Psoas muscle (tissue), 8 donors: Measurements from ENCODE around the gene RLF. TPM values are rescaled to one million over a fixed set of nuclear protein-coding genes. Genes with fewer than 3 reads are reported as not detected.

Experiments
- ATAC-seq, 4 donors: fragments of 200-7000 bp; cut with Tn5 transposase; one replicate each; pipeline ENCODE4 v1.9.1; 2020; ENCODE audit warnings: moderate library complexity in 3 of 4, mild to moderate bottlenecking in 2 of 4
- DNase-seq, 2 donors: peaks; one replicate each; pipeline ENCODE4 v3.0.0-alpha.2; 2020
- H3K27ac ChIP-seq: fragments of 200-600 bp; one replicate; pipeline ENCODE4 v1.8.0; 2022
- H3K27me3 ChIP-seq, 3 donors: fragments of 200-600 bp in 1 of 3; one replicate each; pipeline versions ENCODE4 v1.6.1 to v1.8.0; 2013 to 2022; ENCODE audit warnings: low read length in 2 of 3, mild to moderate bottlenecking in 2 of 3, moderate library complexity in 1 of 3; ENCODE audit not compliant: insufficient read depth in 3 of 3
- H3K36me3 ChIP-seq, 2 donors: fragments of 200-600 bp in 1 of 2; one replicate each; pipeline versions ENCODE4 v1.6.1 to v1.8.0; 2013 to 2022; ENCODE audit warnings: low read depth in 1 of 2, mild to moderate bottlenecking in 1 of 2, moderate library complexity in 1 of 2; ENCODE audit not compliant: insufficient read depth in 1 of 2
- H3K4me1 ChIP-seq: fragments of 200-600 bp; one replicate; pipeline ENCODE4 v1.8.0; 2022
- H3K4me3 ChIP-seq: fragments of 200-600 bp; one replicate; pipeline ENCODE4 v1.8.0; 2022; ENCODE audit warnings: mild to moderate bottlenecking
- H3K9me3 ChIP-seq: fragments of 200-600 bp; one replicate; pipeline ENCODE4 v1.8.0; 2022
- WGBS, 3 donors: extraction: QIAGEN DNeasy Blood & Tissue Kit; methylation state at CpG; one replicate each; pipeline versions ENCODE4 v1.1.6 to v1.1.7; 2013; 5-methylcytosine and 5-hydroxymethylcytosine counted together
- intact Hi-C, 2 donors: fragments of 100-400 bp; cut with DNase I; formaldehyde crosslinking; loops; one replicate each; pipeline versions ENCODE4 v1.11.0 to v1.14.2; 2022
- polyA plus RNA-seq, 3 donors: library from polyadenylated mRNA; stranded (reverse); fragments of 200-250 nt; gene quantifications; one replicate each; pipeline ENCODE4 v1.2.3, GENCODE V29; 2013
- total RNA-seq, 4 donors: library from RNA; stranded (reverse); fragmentation: NEBNext Ultra II Directional in 2 of 4; extraction: Animal tissue kit (Norgen Biotek cat#: 25700) in 2 of 4; gene quantifications; one replicate each; pipeline versions ENCODE4 v1.2.1 to v1.2.4, GENCODE V29; 2021 to 2023
- TF ChIP-seq, protein P1 (sequence below): fragments of 200-600 bp; IDR thresholded peaks from one replicate; pipeline ENCODE4 v1.8.0; 2022; ENCODE audit warnings: antibody characterized with exemption
- donor health status: healthy with polysubstance abuse.
- donor health status: DM: no; HTN: no; CAD: no; lungs with moderate emphysema.
- donor health status: Bipolar disorder and iron deficiency.
- donor health status: healthy.
- donor health status: DM: yes; HTN: yes; CAD: no.
- donor health status: DM: no; HTN: no; CAD: no.
- donor health status: DM: no; HTN: no; CAD: no.
- donor health status: DM: yes; HTN: yes; CAD: no.

Gene RLF
- total and polyA plus RNA-seq, 7 donors = 4.5 to 16.4 (median 10.3) TPM

DNA sequence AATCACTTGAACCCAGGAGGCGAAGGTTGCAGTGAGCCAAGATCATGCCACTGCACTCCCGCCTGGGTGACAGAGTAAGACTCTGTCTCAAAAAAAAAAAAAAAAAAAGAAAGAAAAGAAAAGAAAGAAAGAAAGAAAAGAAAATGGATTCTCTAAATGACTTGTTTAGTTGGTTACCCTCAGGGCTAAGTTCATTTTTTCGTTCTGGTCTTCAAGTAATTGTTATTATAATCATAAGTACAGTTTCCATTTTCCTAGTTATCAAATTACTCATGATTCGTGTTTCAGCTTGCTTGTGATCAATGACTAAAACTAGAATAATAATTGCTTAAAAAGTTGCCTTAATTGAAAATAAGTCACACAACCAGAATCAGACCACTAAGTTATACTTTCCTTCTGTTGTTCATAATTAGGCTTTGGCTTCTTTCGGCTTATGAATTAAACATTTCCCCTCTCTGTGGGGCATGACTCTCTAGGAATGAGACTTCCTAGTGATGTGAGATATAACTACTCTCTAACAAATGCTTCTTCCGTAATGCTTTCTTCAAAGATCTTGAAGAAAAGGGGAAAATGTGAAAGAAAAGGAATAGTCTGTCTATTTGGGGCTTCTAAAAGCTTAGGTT is 9.6 kb upstream of the RLF start:
- ATAC-seq = no peak
- Histone ChIP-seq H3K36me3 (no peaks in the 10 kb centered on the region), H3K27ac (no peak overlapping the region), H3K9me3 (no peaks in the 10 kb centered on the region), H3K4me1 (no peaks in the 10 kb centered on the region), H3K27me3 (peaks cover 0 to 11% (median 3%) of the 10 kb centered on the region in 3 donors), H3K4me3 (no peak overlapping the region)
- 72 to 89% (median 77%) methylated on average over 6 of the region's 6 CpGs for WGBS, 3 donors
- no peak for DNase-seq
- intact Hi-C loops = loop anchor here in 1 of 2 donors (2.0 to 5.0 kb wide), 2 partner anchors 166 to 187 kb away; partner anchors contain the start of gene COL9A2
- TF ChIP-seq, protein P1, sequence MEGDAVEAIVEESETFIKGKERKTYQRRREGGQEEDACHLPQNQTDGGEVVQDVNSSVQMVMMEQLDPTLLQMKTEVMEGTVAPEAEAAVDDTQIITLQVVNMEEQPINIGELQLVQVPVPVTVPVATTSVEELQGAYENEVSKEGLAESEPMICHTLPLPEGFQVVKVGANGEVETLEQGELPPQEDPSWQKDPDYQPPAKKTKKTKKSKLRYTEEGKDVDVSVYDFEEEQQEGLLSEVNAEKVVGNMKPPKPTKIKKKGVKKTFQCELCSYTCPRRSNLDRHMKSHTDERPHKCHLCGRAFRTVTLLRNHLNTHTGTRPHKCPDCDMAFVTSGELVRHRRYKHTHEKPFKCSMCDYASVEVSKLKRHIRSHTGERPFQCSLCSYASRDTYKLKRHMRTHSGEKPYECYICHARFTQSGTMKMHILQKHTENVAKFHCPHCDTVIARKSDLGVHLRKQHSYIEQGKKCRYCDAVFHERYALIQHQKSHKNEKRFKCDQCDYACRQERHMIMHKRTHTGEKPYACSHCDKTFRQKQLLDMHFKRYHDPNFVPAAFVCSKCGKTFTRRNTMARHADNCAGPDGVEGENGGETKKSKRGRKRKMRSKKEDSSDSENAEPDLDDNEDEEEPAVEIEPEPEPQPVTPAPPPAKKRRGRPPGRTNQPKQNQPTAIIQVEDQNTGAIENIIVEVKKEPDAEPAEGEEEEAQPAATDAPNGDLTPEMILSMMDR = no peak

DNA sequence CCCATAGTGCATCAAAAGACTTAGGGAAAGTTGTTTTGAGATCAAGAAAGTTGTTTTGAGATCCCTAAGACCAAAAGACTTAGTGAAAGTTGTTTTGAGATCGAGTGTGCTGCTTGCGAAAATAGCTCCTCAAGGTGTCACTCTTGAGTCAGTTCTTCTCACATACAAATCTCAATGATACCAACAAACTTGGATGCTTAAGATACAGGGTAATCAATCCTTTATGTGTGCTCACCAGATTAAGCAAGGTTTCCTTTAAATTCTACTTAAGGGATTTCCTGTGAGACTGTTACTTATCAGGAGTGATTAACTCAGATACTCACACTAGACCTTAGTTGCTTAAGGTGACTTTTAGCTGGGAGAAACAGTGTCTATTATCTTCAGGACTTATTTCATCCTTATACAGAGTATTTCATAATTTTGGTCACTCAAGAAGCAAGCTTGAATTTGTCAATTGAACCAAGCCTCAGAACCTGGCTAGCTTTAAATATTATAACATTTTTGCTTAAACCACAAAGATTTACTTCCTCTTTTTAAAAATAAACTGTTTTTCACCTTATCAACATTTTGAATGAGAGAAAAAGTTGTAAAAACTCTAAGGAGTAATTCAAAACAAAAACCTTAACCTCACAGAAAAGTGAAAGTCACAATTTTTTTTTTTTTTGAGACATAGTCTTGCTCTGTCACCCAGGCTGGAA is 8.0 kb upstream of the RLF start:
- intact Hi-C loops = loop anchor here in 1 of 2 donors (2.0 to 5.0 kb wide), 2 partner anchors 164 to 186 kb away; partner anchors contain the start of gene COL9A2
- no peaks in the 10 kb centered on the region for H3K4me1 ChIP-seq
- no peaks in the 10 kb centered on the region for H3K27me3 ChIP-seq
- WGBS, 3 donors = 0 to 4% (median 0%) methylated on average over 2 of the region's 2 CpGs
- no peak overlapping the region for H3K4me3 ChIP-seq
- no peak overlapping the region for H3K27ac ChIP-seq
- H3K36me3 ChIP-seq = no peaks in the 10 kb centered on the region
- TF ChIP-seq, protein P1 = peak; percentile 76
- DNase-seq = no peak
- ATAC-seq = peak in 2 of 4 donors; percentile 54 to 79
- no peaks in the 10 kb centered on the region for H3K9me3 ChIP-seq

DNA sequence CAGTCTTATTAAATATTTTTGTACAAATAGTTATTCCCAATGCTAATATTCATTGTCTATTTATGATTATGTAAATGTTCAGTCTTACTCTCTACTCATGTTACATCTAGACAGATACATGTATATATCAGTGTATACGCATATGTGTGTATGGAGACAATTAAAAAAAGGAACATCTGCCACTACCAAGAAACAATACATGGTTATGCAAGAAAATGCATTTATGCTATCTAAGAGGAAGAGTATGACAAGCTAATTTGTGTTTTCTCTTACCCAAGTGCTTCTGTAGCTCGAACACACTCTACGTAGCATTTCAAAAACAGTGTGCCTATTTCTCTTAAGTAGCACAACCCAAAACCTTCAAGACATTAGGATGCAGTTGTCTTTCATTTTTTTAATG is 6.1 kb upstream of the RLF start:
- Histone ChIP-seq H3K4me1 (no peaks in the 10 kb centered on the region), H3K4me3 (no peak overlapping the region), H3K27me3 (no peaks in the 10 kb centered on the region), H3K9me3 (no peaks in the 10 kb centered on the region), H3K36me3 (no peaks in the 10 kb centered on the region), H3K27ac (no peak overlapping the region)
- DNase-seq (no peak), ATAC-seq (no peak)
- TF ChIP-seq, protein P1 = no peak
- intact Hi-C loops = no loop called here
- WGBS, 3 donors = 85 to 89% (median 87%) methylated on average over 3 of the region's 3 CpGs

DNA sequence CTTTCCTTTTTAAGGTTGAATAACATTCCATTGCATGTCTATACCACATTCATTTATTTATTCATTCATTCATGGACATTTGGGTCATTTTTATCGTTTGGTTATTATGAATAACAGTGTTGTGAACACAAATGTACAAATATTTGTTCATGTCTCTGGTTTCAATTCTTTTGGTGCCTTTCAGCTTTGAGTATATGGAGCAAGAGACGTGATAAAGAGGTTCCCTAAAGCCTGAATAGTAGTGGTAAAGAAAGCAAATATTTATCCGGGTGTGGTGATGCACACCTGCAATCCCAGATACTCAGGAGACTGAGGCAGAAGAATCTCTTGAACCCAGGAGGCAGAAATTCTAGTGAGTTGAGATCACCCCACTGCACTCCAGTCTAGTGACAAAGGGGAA is 5.3 kb upstream of the RLF start:
- no peaks in the 10 kb centered on the region for H3K36me3 ChIP-seq
- no peak overlapping the region for H3K27ac ChIP-seq
- TF ChIP-seq, protein P1 = no peak
- H3K9me3 ChIP-seq = no peaks in the 10 kb centered on the region
- ATAC-seq (no peak), DNase-seq (no peak)
- intact Hi-C loops = no loop called here
- H3K4me3 ChIP-seq = no peak overlapping the region
- no peaks in the 10 kb centered on the region for H3K27me3 ChIP-seq
- WGBS, 3 donors = 49 to 55% (median 52%) methylated on average over 3 of the region's 3 CpGs
- H3K4me1 ChIP-seq = no peaks in the 10 kb centered on the region
